H7 (cell line): Measurements from ENCODE around the gene AKAP6. TPM values are rescaled to one million over a fixed set of nuclear protein-coding genes. Genes with fewer than 3 reads are reported as not detected.
A peak's percentile ranks its signal among the peaks of the same experiment; 100 is the strongest.

Source experiments
- DNase-seq: peaks from one replicate; pipeline ENCODE4 v3.0.0; 2012
- H3K27me3 ChIP-seq: 2 replicates; pipeline ENCODE4 v1.6.0; 2011; ENCODE audit warnings: mild to moderate bottlenecking, low read length; ENCODE audit not compliant: control insufficient read depth, insufficient read depth
- H3K36me3 ChIP-seq: replicated peaks from 2 replicates; pipeline ENCODE4 v1.5.1; 2011; ENCODE audit warnings: low read length; ENCODE audit not compliant: control insufficient read depth, insufficient read depth
- H3K4me3 ChIP-seq: 2 replicates; pipeline ENCODE4 v1.5.1; 2011; ENCODE audit warnings: low read depth, mild to moderate bottlenecking, control low read depth, low read length, moderate library complexity; ENCODE audit not compliant: insufficient read depth
- total RNA-seq: library from RNA; depleted of rRNA; stranded (reverse); fragments of >200 nt; shearing (Covaris generic); gene quantifications from 2 replicates; pipeline ENCODE4 v1.2.3, GENCODE V29; 2014

Gene AKAP6
- total RNA-seq, 1 experiment from 2014 or later, result 0.28 TPM

DNA sequence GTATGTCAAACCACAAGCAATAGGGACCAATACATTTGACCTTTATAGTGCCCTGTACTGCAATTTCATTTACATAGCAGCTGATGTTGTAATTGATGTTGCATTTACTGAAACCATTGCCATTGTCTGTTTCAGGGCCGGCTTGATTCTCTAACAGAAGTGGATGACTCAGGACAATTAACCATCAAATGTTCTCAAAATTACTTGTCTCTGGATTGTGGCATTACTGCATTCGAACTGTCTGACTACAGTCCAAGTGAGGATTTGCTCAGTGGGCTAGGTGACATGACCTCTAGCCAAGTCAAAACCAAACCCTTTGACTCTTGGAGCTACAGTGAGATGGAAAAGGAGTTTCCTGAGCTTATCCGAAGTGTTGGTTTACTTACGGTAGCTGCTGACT lies 216.0 kb downstream of the AKAP6 start:
- Histone ChIP-seq H3K27me3 (no peaks in the 10 kb centered on the region), H3K36me3 (no peaks in the 10 kb centered on the region), H3K4me3 (no peak overlapping the region)
- DNase-seq, result no peak

DNA sequence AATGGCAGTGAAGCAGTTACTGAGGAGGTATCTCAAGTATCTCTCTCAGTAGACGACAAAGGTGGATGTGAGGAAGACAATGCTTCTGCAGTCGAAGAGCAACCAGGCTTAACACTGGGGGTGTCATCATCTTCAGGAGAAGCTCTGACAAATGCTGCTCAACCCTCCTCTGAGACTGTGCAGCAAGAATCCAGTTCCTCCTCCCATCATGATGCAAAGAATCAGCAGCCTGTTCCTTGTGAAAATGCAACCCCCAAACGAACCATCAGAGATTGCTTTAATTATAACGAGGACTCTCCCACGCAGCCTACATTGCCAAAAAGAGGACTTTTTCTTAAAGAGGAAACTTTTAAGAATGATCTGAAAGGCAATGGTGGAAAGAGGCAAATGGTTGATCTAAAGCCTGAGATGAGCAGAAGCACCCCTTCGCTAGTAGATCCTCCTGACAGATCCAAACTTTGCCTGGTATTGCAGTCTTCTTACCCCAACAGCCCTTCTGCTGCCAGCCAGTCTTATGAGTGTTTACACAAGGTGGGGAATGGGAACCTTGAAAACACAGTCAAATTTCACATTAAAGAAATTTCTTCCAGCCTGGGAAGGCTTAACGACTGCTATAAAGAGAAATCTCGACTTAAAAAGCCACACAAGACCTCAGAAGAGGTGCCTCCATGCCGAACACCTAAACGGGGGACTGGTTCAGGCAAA lies 216.6 kb downstream of the AKAP6 start:
- Histone ChIP-seq H3K27me3 (no peaks in the 10 kb centered on the region), H3K4me3 (no peak overlapping the region), H3K36me3 (no peaks in the 10 kb centered on the region)
- no peak for DNase-seq

GRCh38 chr14:32546246-32546645 lies 217.1 kb downstream of the AKAP6 start:
- Histone ChIP-seq H3K27me3 (no peaks in the 10 kb centered on the region), H3K4me3 (no peak overlapping the region), H3K36me3 (no peaks in the 10 kb centered on the region)
- DNase-seq, result no peak

GRCh38 chr14:32552766-32553165 lies 223.7 kb downstream of the AKAP6 start:
- no peak for DNase-seq
- no peaks in the 10 kb centered on the region for H3K36me3 ChIP-seq
- no peaks in the 10 kb centered on the region for H3K27me3 ChIP-seq
- H3K4me3 ChIP-seq, result no peak overlapping the region

DNA sequence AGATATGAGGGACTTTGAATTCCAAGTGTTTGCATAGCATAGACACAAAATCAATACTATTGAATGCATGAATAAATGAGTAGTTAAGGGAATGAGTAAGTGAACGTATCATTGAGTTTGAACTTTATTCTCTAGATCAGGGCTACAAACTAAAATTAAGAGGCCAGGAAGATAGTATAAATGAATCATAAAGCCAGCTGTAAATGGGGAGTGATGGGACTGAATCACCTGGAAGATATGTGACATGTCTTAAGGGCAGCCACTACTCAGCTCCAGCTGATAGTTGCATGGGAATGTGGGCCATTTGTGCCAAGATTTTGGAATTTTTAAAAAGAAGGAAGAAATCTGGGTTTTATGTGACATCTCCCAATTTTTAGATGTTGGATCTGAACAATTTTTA lies 229.9 kb downstream of the AKAP6 start:
- Histone ChIP-seq H3K27me3 (no peaks in the 10 kb centered on the region), H3K4me3 (no peak overlapping the region), H3K36me3 (no peaks in the 10 kb centered on the region)
- no peak for DNase-seq

GRCh38 chr14:32559590-32559989 lies 230.5 kb downstream of the AKAP6 start:
- Histone ChIP-seq H3K4me3 (no peak overlapping the region), H3K36me3 (no peaks in the 10 kb centered on the region), H3K27me3 (no peaks in the 10 kb centered on the region)
- no peak for DNase-seq

GRCh38 chr14:32560209-32560857 lies 231.2 kb downstream of the AKAP6 start:
- Histone ChIP-seq H3K36me3 (no peaks in the 10 kb centered on the region), H3K4me3 (no peak overlapping the region), H3K27me3 (no peaks in the 10 kb centered on the region)
- DNase-seq, result peak; percentile 46

GRCh38 chr14:32561520-32561919 lies 232.4 kb downstream of the AKAP6 start:
- H3K36me3 ChIP-seq, result no peaks in the 10 kb centered on the region
- no peaks in the 10 kb centered on the region for H3K27me3 ChIP-seq
- no peak for DNase-seq
- no peak overlapping the region for H3K4me3 ChIP-seq

- H3K4me3 ChIP-seq, result no peak overlapping the region
- DNase-seq, result no peak
- H3K36me3 ChIP-seq, result no peaks in the 10 kb centered on the region
- no peaks in the 10 kb centered on the region for H3K27me3 ChIP-seq
Measured at GRCh38 chr14:32564596-32564995, 235.5 kb downstream of the AKAP6 start.

DNA sequence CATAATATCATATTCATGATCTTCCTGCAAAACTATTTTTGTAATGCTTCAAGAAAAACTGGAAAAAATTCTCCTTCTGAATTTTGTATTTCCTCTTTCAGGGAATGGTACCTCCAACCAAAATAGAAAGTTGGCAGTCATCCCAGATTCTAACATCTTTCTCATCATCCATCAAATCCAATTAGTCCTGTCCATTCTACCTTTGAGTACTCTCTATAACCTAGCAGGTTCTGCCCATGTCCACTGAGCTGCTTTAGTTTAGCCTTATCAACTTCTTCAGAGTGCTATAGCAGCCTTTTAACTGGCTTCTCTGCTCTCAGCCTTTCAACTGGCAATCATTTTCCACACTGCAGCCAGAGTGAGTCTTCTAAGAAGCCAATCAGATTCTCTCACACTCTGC lies 236.2 kb downstream of the AKAP6 start:
- no peaks in the 10 kb centered on the region for H3K36me3 ChIP-seq
- H3K4me3 ChIP-seq, result no peak overlapping the region
- no peak for DNase-seq
- H3K27me3 ChIP-seq, result no peaks in the 10 kb centered on the region

GRCh38 chr14:32567543-32568384 lies 238.7 kb downstream of the AKAP6 start:
- no peaks in the 10 kb centered on the region for H3K27me3 ChIP-seq
- DNase-seq, result no peak
- H3K36me3 ChIP-seq, result no peaks in the 10 kb centered on the region
- no peak overlapping the region for H3K4me3 ChIP-seq

DNA sequence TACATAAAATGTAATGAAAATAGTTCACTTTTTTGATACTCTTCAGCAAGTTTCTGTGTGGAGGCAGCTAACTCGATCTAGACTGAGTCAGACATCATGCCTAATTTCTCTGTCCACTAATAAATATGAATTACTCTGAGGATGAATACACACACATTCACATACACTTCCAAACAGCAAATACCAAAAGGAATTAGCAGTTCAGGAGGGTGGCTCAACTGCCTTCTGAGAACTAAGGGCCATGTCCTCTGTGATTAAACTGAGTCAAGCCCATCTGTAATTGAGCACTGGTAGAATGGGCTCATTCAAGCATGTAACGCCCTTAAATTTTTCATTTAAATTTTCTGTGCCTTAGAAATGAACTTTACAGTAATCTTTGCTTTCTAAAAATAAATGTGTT lies 242.5 kb downstream of the AKAP6 start:
- H3K4me3 ChIP-seq, result no peak overlapping the region
- H3K27me3 ChIP-seq, result no peaks in the 10 kb centered on the region
- no peak for DNase-seq

DNA sequence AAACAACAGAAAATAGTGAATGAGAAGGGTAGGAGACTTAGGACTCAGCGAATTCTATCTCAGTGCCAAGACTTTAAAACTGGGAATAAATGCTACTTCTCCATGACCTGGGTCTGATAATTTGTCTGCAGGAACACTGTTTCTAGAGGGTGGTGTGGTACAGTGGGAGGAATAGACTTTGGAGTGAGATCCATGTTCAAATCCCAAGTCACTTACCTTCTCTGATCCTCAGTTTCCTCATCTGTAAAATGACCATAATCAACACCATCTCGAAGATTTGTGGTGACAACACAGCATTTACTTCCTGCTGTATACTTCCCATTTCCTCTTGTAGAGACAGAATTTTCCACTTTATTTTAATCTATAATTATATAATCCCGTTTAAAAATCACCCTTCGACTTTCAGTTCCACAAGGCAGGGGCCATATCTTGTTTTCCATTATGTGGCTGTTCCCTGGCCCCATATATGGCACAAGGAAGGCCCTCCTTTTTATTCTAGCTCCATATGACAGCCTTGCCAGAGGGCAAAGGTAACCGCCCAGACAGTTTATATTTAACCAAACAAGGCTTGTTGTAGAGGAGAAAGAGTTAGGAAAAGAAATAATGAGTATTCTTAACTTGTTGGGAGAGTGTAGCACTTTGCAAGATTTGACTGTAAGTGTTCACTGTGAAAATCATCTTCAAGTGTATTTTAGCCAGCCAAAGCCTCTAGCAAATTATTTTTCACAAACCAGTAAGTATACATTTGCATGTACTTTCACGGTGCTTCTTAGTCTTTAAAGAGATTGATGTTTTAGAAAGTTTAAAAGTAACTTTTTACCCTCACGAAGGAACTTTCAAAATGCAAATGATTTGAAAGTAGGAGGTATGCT lies 243.1 kb downstream of the AKAP6 start:
- Histone ChIP-seq H3K4me3 (no peak overlapping the region), H3K27me3 (no peaks in the 10 kb centered on the region), H3K36me3 (no peaks in the 10 kb centered on the region)
- DNase-seq, result no peak

More for the DNA sequence above, 242.5 kb downstream of the AKAP6 start:
- H3K36me3 ChIP-seq, result no peaks in the 10 kb centered on the region

DNA sequence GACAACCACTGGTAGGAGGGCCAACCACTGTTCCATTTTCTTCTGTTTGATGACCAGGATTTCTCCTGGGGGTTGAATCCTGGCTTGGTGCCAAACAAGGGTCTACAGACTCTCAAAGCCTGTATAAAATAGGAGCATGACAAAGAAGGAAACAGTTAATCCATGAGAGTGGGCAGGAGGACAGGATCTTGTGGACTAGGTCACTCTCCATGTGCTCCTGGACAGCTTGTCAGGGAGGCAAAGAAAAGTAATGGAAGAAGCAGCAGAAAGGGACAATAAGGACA lies 243.7 kb downstream of the AKAP6 start:
- Histone ChIP-seq H3K27me3 (no peaks in the 10 kb centered on the region), H3K36me3 (no peaks in the 10 kb centered on the region), H3K4me3 (no peak overlapping the region)
- no peak for DNase-seq
